Sciatic nerve (tissue), 2 donors: Measurements from ENCODE around the gene FKRP. TPM values are rescaled to one million over a fixed set of nuclear protein-coding genes. Genes with fewer than 3 reads are reported as not detected.

ENCODE experiments used
- ATAC-seq: fragments of 200-7000 bp; cut with Tn5 transposase; one replicate; pipeline ENCODE4 v1.9.1; 2020; ENCODE audit warnings: mild to moderate bottlenecking, moderate library complexity
- DNase-seq: peaks from one replicate; pipeline ENCODE4 v3.0.0-alpha.2; 2020; ENCODE audit warnings: low spot score
- intact Hi-C: fragments of 100-400 bp; cut with DNase I; formaldehyde crosslinking; loops from one replicate; pipeline ENCODE4 v1.14.2; 2022
- total RNA-seq: library from RNA; stranded (reverse); fragmentation: NEBNext Ultra II Directional; extraction: Animal tissue kit (Norgen Biotek cat#: 25700); gene quantifications from one replicate; pipeline ENCODE4 v1.2.1, GENCODE V29; 2021
- donor health status: DM: no; HTN: no; CAD: no.
- donor health status: DM: no; HTN: no; CAD: no.

FKRP gene
- total RNA-seq, 1 donor from 2014 or later = 25.2 TPM

DNA sequence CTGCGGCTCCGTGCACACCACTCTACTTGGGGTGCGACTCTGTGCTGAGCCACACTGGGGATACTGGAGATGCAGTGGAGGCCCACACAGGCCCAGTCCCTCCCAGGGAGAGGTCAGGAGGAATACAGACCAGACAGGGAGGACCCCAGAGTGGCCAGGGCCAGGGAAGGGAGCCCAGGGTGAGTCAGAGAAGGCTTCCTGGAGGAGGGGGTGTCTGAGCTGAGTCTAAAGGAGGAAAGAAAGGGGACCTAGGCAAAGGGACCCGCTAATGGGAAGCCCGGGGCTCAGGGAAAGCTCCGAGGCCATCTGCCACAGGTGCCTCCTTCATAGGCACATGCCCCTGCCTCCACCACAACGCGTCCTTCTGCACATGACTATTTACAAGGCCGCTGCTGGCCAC lies 15.7 kb upstream of the FKRP start:
- DNase-seq (no peak), ATAC-seq (no peak)
- intact Hi-C loops = no loop called here

DNA sequence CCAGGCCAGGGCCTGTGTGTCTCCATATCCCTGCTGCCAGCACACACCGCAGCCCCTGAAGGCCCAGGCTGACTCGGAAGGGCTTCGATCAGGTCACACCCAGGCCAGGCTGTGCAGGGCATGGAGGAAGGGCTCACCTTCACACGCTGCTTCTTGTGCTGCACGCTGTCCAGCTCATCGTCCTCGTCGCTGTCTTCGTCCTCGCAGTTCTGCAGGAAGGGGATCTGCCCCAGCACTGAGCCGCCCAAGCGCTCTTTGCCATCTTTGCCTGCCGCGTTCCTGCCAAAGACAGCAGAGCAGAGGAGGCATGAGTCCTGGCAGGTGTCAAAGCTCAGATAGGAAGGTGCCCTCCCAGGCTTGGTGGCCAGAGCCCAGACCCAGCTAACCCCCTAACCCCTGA lies 15.3 kb upstream of the FKRP start:
- no peak for DNase-seq
- intact Hi-C loops = no loop called here
- ATAC-seq = no peak

DNA sequence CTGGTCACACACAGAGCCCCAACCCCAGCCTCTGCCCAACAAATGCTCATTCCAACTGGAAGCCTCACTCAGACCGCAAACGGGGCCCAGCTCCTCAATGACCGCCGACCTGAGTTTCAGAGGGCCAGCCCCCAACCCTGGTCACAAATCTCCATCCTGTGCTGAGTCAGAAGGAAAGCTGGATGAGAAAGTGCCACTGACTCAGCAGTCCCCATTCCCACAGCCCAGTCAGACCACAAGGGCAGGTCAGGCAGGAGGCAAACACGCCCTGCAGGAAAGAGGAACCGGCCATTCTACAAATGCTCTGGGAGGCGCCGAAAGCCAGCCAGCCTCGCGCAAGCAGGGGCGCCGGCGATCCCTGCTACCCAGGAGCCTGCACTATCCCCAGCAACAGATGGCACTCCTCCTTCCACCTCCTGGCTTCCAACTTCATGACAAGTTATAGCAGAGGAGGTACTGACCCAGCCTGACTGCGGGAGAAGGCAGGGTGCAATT lies 14.8 kb upstream of the FKRP start:
- no peak for DNase-seq

DNA sequence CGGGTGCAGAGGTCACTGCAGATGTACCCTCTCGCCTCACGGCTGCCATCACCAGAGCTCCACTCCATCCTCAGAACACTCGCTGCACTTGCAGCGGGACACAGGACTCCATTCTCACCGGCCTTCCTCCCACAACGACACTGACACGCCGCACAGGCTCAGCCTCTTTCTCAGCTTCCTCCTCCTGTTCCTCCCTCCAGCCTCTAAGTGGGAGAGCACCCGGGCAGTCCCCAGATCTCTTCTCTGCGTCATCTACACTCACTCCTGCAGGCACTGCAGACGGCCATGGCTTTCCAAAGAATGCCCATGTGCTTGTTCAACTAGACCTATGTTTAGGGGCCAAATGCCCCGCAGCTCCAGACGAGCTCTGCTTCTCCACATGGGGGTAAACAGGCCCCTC lies 14.3 kb upstream of the FKRP start:
- ATAC-seq (no peak), DNase-seq (no peak)
- intact Hi-C loops = no loop called here

More for the DNA sequence above, 14.8 kb upstream of the FKRP start:
- peak; percentile 20 for ATAC-seq
- intact Hi-C loops = no loop called here

DNA sequence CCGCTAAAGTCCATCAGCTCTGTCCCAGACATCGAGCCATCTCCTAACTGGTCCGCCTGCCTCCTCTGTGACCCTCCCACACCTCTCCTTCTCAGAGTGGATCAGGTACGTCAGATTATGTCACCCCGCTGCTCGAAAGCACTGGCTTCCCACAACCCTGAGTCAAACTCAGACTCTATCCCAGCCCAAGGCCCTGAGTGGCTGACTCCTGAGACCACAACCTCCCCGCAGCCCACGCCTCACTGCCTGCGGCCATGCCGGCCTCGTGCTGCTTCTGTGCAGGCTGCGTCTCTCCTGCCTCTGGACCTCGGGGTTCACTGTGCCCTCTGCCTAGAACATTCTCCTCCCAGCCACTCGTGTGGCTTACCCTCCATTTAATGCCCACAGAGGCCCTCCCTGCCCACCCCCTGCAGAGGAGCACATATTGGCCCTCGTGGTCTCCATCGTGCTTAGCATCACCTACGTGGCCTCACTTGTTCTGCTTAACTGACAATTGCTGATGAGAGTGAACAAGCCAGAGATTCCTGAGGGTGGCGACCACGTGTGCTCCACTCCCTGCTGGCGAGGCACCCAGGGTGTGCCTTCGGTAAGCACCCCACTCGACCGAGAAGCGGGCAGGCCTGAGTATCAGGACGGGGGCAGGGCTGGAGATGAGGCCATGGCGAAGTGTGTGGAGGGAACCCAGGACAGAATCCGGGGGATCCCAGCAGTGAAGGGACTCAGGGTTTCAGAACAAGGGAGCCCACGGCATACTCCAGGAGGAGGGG lies 13.5 kb upstream of the FKRP start:
- DNase-seq (no peak), ATAC-seq (peak; percentile 8)
- intact Hi-C loops = no loop called here

DNA sequence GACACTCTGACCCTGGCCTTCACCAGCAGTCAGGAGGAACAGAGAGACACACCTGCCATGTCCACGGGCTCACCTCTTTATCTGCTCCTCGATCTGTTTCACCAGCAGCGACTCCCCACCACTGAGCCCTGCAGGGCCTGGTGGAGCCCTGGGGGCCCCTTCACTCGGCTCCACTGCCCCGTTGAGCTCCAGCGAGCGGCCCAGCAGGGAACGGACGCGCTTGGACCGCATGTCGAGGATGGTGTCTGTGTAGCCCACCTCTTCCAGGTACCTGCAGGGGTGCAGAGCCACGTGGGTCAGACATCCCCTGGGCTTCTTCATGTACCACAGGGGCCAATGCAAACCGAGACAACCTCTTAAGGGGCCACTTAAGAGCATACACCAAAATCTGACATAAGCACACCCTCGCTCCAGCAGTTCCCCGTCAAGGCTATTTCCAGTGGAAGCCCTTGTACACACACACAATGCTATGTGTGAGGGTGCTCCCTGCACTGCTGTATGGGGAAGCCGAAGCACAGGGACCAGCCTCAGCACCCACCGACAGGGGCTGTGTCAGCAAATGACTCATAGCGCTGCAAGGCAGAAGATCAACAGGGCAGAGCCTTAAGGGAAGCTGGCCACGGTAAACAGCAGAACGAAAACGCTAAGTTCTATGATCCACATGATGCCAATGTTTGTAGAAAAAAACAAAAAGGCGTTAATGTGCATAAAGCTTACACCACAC lies 12.7 kb upstream of the FKRP start:
- DNase-seq (no peak), ATAC-seq (peak; percentile 67)
- intact Hi-C loops = no loop called here

DNA sequence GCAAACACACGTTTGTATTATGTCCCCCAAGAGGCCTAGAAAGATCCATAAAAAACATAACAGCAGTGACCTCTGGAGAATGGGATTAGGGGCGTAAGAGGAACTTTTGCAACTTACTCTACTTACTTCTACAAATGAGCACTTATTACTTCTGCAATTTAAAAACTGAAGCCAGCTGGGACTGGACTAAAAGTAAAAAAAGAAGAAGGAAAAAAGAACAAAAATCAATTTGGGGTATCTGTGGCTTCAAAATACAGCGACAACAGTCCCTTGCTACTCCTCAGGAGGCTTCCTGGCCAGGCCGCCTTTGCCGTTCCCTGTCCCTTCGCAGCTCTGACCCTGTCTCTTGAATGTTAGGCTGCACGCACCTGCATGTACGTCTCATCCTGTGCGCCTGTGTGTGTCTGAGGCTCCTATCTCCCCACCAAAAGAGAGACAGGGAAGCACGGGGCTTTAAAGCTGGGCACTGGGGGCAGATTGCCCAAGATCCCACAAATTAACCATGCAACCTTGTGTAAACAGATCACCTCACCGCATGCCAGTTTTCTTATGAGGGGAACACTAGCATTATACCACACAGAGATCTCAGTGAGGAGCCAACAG lies 12.1 kb upstream of the FKRP start:
- no peak for DNase-seq
- intact Hi-C loops = no loop called here
- ATAC-seq = peak; percentile 33

DNA sequence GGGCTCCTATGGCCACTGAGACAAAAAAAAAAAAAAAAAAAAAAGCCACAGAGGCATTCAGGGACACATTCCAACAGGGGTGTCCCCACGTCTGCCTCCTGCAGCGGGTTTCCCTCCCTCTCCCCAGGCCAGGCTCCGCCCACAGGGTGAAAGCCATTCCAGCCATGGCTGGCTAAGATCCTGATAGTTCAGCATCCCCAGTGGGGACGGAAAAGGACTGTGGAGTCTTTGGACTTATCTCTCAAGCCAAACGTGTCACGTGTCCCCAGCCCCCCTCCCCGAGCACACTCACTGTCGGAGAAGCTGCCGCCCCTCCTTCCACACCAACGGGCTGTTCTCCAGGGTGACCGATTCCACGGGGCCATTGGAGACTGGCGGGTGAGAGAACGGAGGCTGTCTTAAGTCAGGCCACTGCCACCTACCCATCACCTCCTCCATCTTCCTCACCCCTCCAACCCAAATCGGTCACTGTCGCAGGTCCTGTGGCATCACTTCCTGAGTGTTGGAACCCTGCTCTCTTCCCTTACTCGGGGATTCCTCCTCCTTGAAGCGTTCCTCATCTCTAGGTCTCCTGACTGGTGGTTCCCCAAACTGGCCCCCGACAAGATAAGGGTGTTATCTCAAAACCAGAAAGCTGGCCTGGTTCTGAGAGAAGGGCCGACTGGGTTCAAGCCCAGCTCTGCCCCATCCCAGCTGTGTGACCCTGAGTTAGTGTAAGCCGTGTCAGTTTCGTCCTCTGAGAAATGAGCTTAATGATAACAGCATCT lies 9.1 kb upstream of the FKRP start:
- DNase-seq = no peak
- ATAC-seq = peak; percentile 54
- intact Hi-C loops = no loop called here

DNA sequence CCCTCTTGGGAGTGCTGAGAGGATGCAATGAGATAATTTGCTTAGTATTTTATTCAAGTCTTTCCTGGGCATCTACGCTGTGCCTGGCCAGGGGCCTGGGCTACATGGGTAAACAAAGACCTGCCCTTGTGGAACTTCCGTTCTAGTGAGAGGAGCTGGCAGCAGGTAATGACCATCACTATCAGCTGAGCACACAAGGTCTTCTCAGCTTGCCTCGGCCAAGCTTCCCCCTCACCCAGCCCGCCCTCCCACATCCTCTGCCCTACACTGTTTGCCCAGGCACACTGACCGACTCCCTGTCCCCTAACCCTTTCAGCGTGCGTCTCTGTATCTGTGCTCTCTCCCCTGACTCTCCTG lies 8.6 kb upstream of the FKRP start:
- DNase-seq = no peak
- intact Hi-C loops = no loop called here
- no peak for ATAC-seq

DNA sequence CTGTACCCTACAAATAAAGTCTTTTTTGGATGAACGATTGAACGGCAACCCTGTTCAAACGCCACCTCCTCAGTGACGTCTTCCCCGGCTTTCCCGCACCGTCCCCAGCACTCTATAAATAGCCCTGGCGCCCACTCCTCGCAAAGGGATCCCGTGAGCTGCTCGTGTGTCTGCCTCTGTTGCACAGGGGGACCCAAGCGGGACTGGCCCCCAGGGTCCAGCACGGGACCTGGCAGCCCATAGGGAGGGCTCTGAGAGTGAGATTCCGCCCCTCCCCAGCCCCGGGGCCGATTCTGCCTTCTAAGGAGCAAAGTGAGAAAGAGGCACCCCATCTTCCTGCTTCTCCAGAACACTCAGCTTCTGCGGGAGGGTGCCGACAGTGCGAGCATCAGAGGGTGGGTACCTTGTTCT lies 8.1 kb upstream of the FKRP start:
- peak; percentile 6 for ATAC-seq
- no peak for DNase-seq
- intact Hi-C loops = no loop called here

DNA sequence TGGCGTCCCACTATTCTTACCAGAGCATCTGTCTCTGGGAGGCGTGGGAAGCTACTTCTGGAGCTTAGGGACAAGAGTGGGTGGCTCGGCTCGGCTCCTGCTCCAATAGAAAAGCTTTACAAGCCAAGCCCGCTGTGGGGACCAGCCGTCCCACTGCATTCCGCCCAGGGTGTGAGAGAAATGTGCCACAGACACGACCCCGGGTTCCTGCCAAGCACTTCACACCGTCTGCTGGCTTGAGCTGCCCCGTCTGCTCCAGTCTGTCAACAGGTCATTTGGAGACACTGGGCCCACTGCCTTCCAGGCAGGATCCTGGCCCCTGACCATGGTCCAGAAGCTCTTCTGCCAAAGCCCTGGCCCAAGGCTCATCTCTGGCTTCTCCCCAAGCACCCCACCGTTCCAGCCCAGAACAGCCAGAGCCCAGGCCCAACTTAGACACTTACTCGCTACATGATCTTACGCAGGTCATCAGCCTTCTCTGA lies 6.5 kb upstream of the FKRP start:
- no peak for DNase-seq
- intact Hi-C loops = no loop called here
- peak; percentile 50 for ATAC-seq

DNA sequence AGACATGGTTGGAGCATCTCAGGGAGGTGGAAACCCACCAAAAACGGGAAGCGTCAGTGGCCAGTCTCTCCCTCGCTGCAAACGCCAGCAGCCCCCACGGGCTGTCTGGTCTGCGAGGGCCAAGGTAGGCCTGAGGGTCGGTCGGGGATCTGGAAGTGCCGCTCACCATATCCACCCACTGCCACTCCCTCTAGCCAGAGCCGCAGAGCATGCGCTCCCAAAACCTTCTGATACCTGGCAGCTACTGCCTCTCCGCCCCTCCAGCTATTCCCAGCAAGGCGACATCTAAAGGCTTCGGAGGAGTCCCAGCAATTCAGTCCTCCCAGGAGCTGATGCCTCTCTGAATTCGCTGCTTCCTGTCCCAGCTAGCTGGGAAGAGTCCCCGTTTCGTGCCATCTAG lies 4.4 kb upstream of the FKRP start:
- DNase-seq = no peak
- ATAC-seq = no peak
- intact Hi-C loops = no loop called here

DNA sequence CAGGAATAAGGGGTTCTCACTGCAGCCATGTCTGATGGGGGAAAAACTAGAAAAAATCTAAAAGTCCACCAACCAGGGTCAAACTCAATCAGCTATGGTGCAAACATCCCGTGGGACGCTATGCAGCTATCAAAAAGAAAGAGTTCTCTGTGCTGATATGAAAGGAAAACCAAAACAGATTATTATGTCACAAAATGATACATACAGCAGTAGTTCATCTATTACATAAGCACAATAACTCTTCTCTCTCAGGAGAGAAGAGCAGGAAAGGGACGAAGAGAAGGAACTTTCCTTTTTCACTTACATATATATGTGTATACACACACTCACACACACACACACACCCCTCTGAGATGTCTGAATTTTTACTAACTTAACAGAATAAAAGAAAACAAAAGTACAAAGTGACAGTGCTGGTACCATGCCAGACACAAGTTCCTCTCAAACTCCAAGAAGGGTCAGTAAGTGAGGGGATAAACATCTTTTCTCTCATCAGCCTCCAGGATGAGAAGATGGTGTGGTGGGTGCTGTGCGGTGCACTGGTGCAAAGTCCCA lies 2.9 kb upstream of the FKRP start:
- DNase-seq = no peak
- ATAC-seq = no peak
- intact Hi-C loops = no loop called here

DNA sequence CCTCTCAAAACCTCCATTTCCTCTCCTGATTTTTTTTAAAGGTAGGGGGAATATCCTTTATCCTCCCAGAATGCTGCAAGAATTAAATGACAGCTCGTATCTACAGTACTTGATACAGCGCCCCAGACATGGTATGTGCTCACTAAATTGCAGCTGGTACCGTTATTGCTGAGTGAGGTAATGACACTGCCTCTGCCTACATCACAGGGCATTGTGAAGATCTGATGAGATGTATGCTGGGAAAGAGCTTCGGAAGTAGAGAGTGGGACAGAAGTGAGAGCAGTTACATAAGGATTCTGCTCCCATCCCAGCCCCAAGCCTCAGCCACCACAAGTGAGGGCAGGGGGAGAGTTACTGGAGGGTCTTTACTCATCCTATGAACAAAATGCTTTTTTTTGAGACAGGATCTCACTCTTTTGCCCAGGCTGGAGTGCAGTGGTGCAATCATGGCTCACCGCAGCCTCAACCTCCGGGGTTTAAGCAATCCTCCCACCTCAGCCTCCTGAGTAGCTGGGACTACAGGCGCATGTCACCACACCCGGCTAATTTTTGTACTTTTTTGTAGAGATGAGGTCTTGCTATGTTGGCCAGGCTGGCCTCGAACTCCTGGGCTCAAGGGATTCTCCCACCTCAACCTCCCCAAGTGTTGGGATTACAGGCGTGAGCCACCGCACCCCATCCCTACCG lies 1.7 kb upstream of the FKRP start:
- DNase-seq (no peak), ATAC-seq (no peak)
- intact Hi-C loops = no loop called here

DNA sequence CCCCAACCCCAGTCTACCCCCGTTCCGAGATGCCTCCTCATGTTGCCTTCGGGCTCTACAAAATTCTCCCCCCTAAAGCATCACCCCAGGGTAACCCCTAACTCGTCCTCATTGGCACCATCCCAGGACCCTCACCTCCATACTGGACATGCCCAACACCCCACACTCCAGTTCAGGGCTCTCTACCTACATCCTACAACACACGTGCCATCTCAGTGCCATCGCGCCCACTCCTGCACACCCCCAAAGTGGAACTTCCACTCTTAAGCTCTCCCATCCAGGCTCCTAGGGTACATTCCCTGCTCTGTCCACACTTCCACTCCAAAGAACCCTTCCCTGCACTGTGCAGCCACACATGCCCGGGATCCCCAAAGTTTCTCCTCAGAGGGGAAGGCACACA lies 827 bp upstream of the FKRP start:
- DNase-seq = no peak
- intact Hi-C loops = no loop called here
- peak; percentile 40 for ATAC-seq

DNA sequence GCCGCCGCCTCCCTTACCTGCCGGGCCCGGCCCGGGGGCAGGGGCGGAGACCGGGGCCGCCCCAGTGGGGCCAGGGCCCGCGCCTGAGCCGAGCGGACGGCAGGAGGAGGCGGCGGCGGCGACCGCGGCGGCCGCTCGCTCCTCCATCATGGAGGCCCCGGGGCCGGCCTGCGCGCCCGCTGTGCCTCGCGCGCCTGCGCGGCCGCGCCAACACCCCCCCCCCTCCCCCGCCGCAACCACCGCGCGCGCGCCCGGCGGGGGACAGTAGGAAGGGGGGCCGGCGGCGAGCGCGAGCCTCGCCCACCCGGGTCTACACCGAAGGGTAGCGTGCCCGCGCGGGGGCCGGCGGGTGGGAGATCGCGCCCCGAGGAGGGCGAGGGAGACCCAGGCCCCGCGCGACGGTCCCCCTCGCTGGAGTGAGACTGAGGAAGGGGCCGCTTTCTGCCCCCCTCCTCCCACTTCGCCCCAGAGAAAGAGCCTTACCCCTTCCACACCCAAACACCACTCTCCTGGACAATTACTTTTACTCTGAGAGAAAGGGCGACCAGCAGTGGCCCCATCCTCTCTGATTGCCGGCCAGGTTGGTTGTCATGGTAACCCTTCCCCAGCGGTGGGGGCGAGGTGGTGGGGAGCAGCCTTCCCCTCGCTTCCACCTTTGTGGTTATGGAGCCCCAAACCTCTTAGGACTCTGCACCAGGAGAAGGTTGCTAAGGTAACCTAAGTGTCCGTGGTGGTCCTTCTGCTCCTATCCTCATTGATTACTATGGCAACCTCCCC lies 612 bp downstream of the FKRP start, which contains the start of gene STRN4:
Gene STRN4, minus strand, starts transcription at position 170 of the 777 bp plus-strand sequence. Its CDS starts 20 bp downstream, at position 150.
- intact Hi-C loops = no loop called here
- ATAC-seq (peak; percentile 58), DNase-seq (no peak)

DNA sequence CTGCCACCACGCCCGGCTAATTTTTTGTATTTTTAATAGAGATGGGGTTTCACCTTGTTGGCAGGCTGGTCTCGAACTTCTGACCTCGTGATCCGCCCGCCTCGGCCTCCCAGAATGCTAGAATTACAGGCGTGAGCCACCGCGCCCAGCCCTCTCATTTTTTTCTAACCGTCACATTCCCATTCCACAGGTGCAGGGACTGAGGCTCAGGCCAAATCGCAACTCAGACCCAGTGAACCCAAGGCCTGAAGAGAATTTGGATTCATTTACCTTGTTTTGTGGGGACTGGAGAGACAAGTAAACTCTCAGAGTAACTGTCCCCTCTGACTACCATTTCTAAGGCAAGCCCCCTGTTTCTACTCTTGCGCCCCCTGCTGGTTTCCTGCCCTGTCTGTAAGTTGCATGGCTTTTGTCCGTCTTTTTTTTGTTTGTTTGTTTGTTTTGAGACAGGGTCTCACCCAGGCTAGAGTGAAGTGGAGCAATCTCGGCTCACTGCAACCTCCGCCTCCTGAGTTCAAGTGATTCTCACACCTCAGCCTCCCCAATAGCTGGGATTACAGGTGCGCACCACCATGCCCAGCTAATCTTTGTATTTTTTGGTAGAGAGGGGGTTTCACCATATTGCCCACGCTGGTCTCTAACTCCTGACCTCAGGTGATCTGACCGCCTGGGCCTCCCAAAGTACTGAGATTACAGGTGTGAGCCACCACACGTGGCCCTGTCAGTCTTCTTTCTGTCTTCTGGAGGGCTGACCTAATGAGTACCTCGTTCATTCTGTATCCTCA lies 2.7 kb downstream of the FKRP start:
- peak; percentile 88 for DNase-seq
- intact Hi-C loops = no loop called here
- ATAC-seq = no peak
